PC-3 (cell line): ENCODE measurements around the gene ARL8A. TPM values are rescaled to one million over a fixed set of nuclear protein-coding genes. Genes with fewer than 3 reads are reported as not detected.

Experiments
- ATAC-seq: fragments of 200-7000 bp; cut with Tn5 transposase; 2 replicates; pipeline ENCODE4 v1.9.1; 2020; ENCODE audit warnings: mild to moderate bottlenecking, moderate library complexity
- BruUV-seq: library from RNA; stranded (reverse); fragments of 400-500 nt; replicated peaks from 2 replicates; lab custom pipeline; 2021; lab: Mats Ljungman, UMichigan
- CTCF ChIA-PET: fragments of 300-600 bp; sonication (Branson Sonifier 250); formaldehyde crosslinking; loops from one replicate; lab custom pipeline; 2022; ENCODE audit warnings: antibody characterized with exemption; lab: Charles Lee
- POLR2A ChIA-PET: fragments of 300-600 bp; sonication (Branson Sonifier 250); formaldehyde crosslinking; loops from one replicate; lab custom pipeline; 2022; ENCODE audit warnings: antibody characterized with exemption; ENCODE audit not compliant: unreplicated experiment; lab: Charles Lee
- DNase-seq: peaks from one replicate; pipeline ENCODE4 v3.0.0-alpha.2; 2015
- H2AFZ ChIP-seq: fragments of 300-600 bp; sonication (generic); 2 replicates; pipeline ENCODE4 v1.6.0; 2016; ENCODE audit warnings: antibody characterized with exemption, low read length
- H3F3A ChIP-seq: fragments of 300-600 bp; sonication (generic); one replicate; pipeline ENCODE4 v1.6.0; 2017; ENCODE audit warnings: antibody characterized with exemption, low read length, control low read depth, mild to moderate bottlenecking; ENCODE audit not compliant: unreplicated experiment
- H3K27ac ChIP-seq: fragments of 300-600 bp; sonication (generic); 2 replicates; pipeline ENCODE4 v1.5.1; 2016; ENCODE audit warnings: mild to moderate bottlenecking, low read length
- H3K27me3 ChIP-seq: fragments of 300-600 bp; sonication (generic); 2 replicates; pipeline ENCODE4 v1.6.1; 2016; ENCODE audit warnings: low read length, mixed read lengths
- H3K36me3 ChIP-seq: fragments of 300-600 bp; sonication (generic); 2 replicates; pipeline ENCODE4 v1.6.1; 2016; ENCODE audit warnings: low read depth, mixed run types, low read length, mixed read lengths
- H3K4me1 ChIP-seq: fragments of 300-600 bp; sonication (generic); 2 replicates; pipeline ENCODE4 v1.5.1; 2016; ENCODE audit warnings: low read length; ENCODE audit not compliant: insufficient read depth
- H3K4me2 ChIP-seq: fragments of 300-600 bp; sonication (generic); 2 replicates; pipeline ENCODE4 v1.6.0; 2016; ENCODE audit warnings: low read length
- H3K4me3 ChIP-seq: fragments of 300-600 bp; sonication (generic); 2 replicates; pipeline ENCODE4 v1.5.1; 2016; ENCODE audit warnings: mild to moderate bottlenecking, low read length, mixed read lengths
- H3K79me2 ChIP-seq: fragments of 300-600 bp; sonication (generic); 2 replicates; pipeline ENCODE4 v1.6.1; 2017; ENCODE audit warnings: low read length, mixed read lengths
- H3K9ac ChIP-seq: fragments of 300-600 bp; sonication (generic); 2 replicates; pipeline ENCODE4 v1.6.0; 2016; ENCODE audit warnings: mild to moderate bottlenecking, low read length
- H3K9me2 ChIP-seq: fragments of 300-600 bp; sonication (generic); replicated peaks from 2 replicates; pipeline ENCODE4 v1.6.1; 2016; ENCODE audit warnings: mixed run types, low read length, mixed read lengths
- H3K9me3 ChIP-seq: fragments of 300-600 bp; sonication (generic); 2 replicates; pipeline ENCODE4 v1.6.1; 2016; ENCODE audit warnings: low read length, mixed read lengths
- H4K20me1 ChIP-seq: fragments of 300-600 bp; sonication (generic); 2 replicates; pipeline ENCODE4 v1.6.1; 2016; ENCODE audit warnings: low read length, mixed read lengths
- EZH2 ChIP-seq: fragments of 300-600 bp; sonication (generic); IDR thresholded peaks from one replicate; pipeline ENCODE4 v1.6.1; 2017; ENCODE audit warnings: antibody characterized with exemption, mild to moderate bottlenecking, low read length; ENCODE audit not compliant: unreplicated experiment
- EZH2phosphoT487 ChIP-seq: fragments of 300-600 bp; sonication (generic); IDR thresholded peaks from 2 replicates; pipeline ENCODE4 v1.6.1; 2018; ENCODE audit warnings: mild to moderate bottlenecking, antibody characterized with exemption, low read length, borderline replicate concordance
- intact Hi-C: fragments of 100-400 bp; cut with micrococcal nuclease; formaldehyde crosslinking; loops from 2 replicates; pipeline ENCODE4 v1.9.0; 2023
- total RNA-seq: library from RNA; depleted of rRNA; stranded (reverse); fragments of >200 nt; gene quantifications from 2 replicates; pipeline ENCODE4 v1.2.3, GENCODE V29; 2014
- TF ChIP-seq, protein P1 (sequence below): fragments of 300-600 bp; sonication (generic); conservative IDR thresholded peaks from 2 replicates; pipeline ENCODE4 v1.5.1; 2017; ENCODE audit warnings: antibody characterized with exemption, low read depth, mild to moderate bottlenecking, low read length

The ARL8A gene
- total RNA-seq, 1 experiment from 2014 or later, result 20.4 TPM

DNA sequence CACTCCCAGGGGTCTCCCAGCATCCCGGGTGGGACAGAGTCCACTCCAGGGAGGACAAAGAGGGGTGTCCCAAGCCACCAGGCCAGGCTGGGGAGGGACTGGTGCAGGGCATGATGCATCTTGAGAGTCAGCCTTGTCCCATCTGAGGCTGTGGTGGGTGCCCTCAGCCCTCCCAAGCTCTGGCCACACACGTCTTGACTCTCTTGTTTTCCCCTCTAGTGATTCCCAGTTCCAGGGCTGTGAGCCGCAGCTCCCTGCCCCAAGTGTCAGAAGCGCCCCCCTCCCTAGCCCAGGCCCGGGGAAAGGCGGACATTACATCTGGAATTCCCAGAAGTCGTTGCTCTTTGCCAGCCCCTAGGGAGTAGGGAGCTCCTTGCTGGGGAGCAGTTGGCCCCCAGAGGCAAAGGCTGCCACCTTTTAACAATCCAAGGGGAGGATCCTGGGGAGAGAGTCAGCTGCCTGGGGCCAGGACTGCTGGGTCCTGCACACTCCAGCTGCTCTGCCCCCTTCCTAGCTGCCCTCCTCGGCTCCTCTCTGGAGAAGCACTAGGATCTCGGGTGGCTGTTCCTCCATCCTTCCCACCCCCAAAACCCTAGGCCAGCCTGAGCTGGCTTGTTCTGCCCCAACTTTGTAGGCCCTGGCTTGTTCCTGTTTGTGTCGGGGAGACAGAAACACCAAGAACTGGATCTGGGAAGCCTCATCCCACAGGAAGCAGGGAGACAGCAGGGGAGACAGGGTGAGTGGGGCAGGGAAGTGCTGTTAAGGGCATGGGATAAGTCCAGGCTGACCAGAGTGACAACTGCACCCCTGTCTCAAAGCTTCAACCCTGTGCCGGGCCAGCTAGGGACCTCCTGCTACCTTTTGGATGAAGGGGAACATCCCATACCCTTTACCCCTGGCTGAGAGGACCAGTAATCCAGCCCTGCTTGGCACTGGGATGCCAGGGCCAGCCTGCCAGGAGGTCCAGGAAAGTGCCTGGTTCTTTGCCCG lies 19.0 kb upstream of the ARL8A start:
- no peak overlapping the region for H3K4me2 ChIP-seq
- no TSS peak for BruUV-seq
- H3K4me1 ChIP-seq, result no peaks in the 10 kb centered on the region
- POLR2A ChIA-PET, result no interaction called here
- no peak overlapping the region for H3K9ac ChIP-seq
- H4K20me1 ChIP-seq, result no peaks in the 10 kb centered on the region
- DNase-seq, result no peak
- no peak overlapping the region for H3K27ac ChIP-seq
- no peaks in the 10 kb centered on the region for H3K36me3 ChIP-seq
- no peaks in the 10 kb centered on the region for H3K27me3 ChIP-seq
- intact Hi-C loops, result no loop called here
- CTCF ChIA-PET, result no interaction called here
- H3K9me2 ChIP-seq, result no peaks in the 10 kb centered on the region
- ATAC-seq, result no peak
- H3K4me3 ChIP-seq, result no peak overlapping the region
- H3F3A ChIP-seq, result no peaks in the 10 kb centered on the region
- H2AFZ ChIP-seq, result no peak overlapping the region
- no peaks in the 10 kb centered on the region for H3K9me3 ChIP-seq
- no peaks in the 10 kb centered on the region for H3K79me2 ChIP-seq
- TF ChIP-seq EZH2phosphoT487 (no peak), EZH2 (no peak)
- TF ChIP-seq, protein P1, sequence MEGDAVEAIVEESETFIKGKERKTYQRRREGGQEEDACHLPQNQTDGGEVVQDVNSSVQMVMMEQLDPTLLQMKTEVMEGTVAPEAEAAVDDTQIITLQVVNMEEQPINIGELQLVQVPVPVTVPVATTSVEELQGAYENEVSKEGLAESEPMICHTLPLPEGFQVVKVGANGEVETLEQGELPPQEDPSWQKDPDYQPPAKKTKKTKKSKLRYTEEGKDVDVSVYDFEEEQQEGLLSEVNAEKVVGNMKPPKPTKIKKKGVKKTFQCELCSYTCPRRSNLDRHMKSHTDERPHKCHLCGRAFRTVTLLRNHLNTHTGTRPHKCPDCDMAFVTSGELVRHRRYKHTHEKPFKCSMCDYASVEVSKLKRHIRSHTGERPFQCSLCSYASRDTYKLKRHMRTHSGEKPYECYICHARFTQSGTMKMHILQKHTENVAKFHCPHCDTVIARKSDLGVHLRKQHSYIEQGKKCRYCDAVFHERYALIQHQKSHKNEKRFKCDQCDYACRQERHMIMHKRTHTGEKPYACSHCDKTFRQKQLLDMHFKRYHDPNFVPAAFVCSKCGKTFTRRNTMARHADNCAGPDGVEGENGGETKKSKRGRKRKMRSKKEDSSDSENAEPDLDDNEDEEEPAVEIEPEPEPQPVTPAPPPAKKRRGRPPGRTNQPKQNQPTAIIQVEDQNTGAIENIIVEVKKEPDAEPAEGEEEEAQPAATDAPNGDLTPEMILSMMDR, result no peak

DNA sequence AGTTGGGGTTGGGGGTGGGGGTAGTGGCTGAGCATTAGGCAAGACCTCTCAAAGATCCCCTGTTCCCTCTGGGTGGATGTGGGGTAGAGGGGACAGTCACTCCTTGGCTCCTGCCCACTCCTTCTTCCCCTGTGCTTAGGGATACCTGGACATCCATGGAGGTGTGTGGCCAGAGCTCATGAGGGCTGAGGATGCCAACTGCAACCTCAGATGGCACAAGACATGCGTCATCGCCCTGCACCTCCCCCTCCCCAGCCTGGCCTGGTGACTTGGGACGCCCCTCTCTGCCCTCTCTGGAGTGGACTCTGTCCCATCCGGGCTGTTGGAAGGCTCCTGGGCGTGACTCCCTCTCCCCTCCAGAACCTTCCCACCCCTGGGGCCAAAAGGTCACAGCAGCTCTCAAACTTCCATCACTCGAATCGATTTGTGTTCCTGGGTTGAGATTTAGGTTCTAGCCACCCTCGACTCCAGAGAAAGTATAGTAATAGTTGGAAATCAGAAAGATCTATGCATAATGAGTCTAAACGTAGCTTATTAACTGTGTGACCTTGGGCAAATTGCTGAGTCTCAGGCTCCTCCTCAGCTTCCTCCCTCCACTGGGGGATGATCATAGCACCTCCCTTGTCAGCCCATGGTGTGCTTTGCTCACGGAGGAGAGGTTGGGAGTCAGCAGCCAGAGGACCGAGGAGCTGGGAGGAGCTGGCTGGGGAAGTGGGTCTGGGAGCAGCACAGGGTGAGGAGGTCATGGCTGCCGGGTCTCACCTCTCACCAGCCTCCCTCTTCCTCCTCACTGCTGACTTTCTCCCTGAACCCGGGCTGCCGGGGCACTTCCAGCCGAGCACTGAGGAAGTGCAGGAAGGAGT lies 18.1 kb upstream of the ARL8A start:
- TF ChIP-seq EZH2phosphoT487, result no peak
- TF ChIP-seq EZH2, result no peak
- TF ChIP-seq, protein P1, result no peak
- H3K9ac ChIP-seq, result no peak overlapping the region
- no peaks in the 10 kb centered on the region for H3F3A ChIP-seq
- POLR2A ChIA-PET, result no interaction called here
- no peaks in the 10 kb centered on the region for H3K36me3 ChIP-seq
- no peak overlapping the region for H2AFZ ChIP-seq
- no peaks in the 10 kb centered on the region for H4K20me1 ChIP-seq
- no peak overlapping the region for H3K4me2 ChIP-seq
- no peak overlapping the region for H3K4me3 ChIP-seq
- no peaks in the 10 kb centered on the region for H3K9me3 ChIP-seq
- intact Hi-C loops, result no loop called here
- no peak for ATAC-seq
- no peaks in the 10 kb centered on the region for H3K27me3 ChIP-seq
- BruUV-seq, result no TSS peak
- no peaks in the 10 kb centered on the region for H3K79me2 ChIP-seq
- H3K4me1 ChIP-seq, result no peaks in the 10 kb centered on the region
- no peak overlapping the region for H3K27ac ChIP-seq
- no peak for DNase-seq
- no peaks in the 10 kb centered on the region for H3K9me2 ChIP-seq
- CTCF ChIA-PET, result interaction anchor here (0.7 kb wide), 1 partner anchor 38 kb away, joined by 3 read pairs; no protein-coding TSS in a partner anchor
